Endothelial cell of hepatic sinusoid (primary cell): ENCODE data around the gene STARD7.
"Not testable (repeated sequence)": the region's sequence is repeated elsewhere in the genome, so short reads cannot be mapped to it uniquely, and the experiment has no call there.

Experiments used
- in situ Hi-C: cut with HindIII; loops from 2 replicates; pipeline ENCODE4 v1.10.0; 2017; ENCODE audit warnings: low sequenced_read_pairs

Gene STARD7

GRCh38 chr2:96208143-96209010 lies at the start of gene STARD7:
Gene STARD7 (minus strand): TSS chr2:96208827. CDS start chr2:96208434, 393 bp downstream.
- in situ Hi-C loops = no loop called here

- in situ Hi-C loops = not testable (repeated sequence)
These were observed 49.1 kb upstream of the STARD7 start for GRCh38 chr2:96257744-96258143.

- in situ Hi-C loops = no loop called here
These were observed 48.0 kb upstream of the STARD7 start for GRCh38 chr2:96256611-96257113.

GRCh38 chr2:96254571-96254970 lies 45.9 kb upstream of the STARD7 start:
- in situ Hi-C loops = no loop called here

GRCh38 chr2:96253006-96253405 lies 44.4 kb upstream of the STARD7 start:
- in situ Hi-C loops = no loop called here

GRCh38 chr2:96252526-96252925 lies 43.9 kb upstream of the STARD7 start:
- in situ Hi-C loops = no loop called here

GRCh38 chr2:96251721-96252292 lies 43.2 kb upstream of the STARD7 start:
- in situ Hi-C loops = no loop called here

GRCh38 chr2:96250188-96250587 lies 41.6 kb upstream of the STARD7 start:
- in situ Hi-C loops = no loop called here

GRCh38 chr2:96249654-96250053 lies 41.0 kb upstream of the STARD7 start:
- in situ Hi-C loops = no loop called here

GRCh38 chr2:96248624-96249023 lies 40.0 kb upstream of the STARD7 start:
- in situ Hi-C loops = no loop called here

- in situ Hi-C loops = no loop called here
These were observed 39.3 kb upstream of the STARD7 start for GRCh38 chr2:96247896-96248295.

- in situ Hi-C loops = no loop called here
These were observed 38.4 kb upstream of the STARD7 start for GRCh38 chr2:96247009-96247408.

- in situ Hi-C loops = no loop called here
These were observed 37.2 kb upstream of the STARD7 start for GRCh38 chr2:96245609-96246390.

- in situ Hi-C loops = no loop called here
These were observed 35.2 kb upstream of the STARD7 start for GRCh38 chr2:96243843-96244242.

GRCh38 chr2:96241900-96242611 lies 33.4 kb upstream of the STARD7 start:
- in situ Hi-C loops = no loop called here

- in situ Hi-C loops = no loop called here
These were observed 32.6 kb upstream of the STARD7 start for GRCh38 chr2:96241227-96241626.

GRCh38 chr2:96240341-96241038 lies 31.9 kb upstream of the STARD7 start:
- in situ Hi-C loops = no loop called here

GRCh38 chr2:96239745-96240264 lies 31.2 kb upstream of the STARD7 start:
- in situ Hi-C loops = no loop called here

- in situ Hi-C loops = no loop called here
These were observed 30.5 kb upstream of the STARD7 start for GRCh38 chr2:96239091-96239490.

- in situ Hi-C loops = no loop called here
These were observed 29.6 kb upstream of the STARD7 start for GRCh38 chr2:96238266-96238665.
